IgD-negative memory B cell (primary cell): ENCODE results near the gene GSDMA. TPM values are rescaled to one million over a fixed set of nuclear protein-coding genes. Genes with fewer than 3 reads are reported as not detected.
"Not testable (repeated sequence)": the region's sequence is repeated elsewhere in the genome, so short reads cannot be mapped to it uniquely, and the experiment has no call there.

ENCODE experiments used
- H3K27ac Mint-ChIP-seq, 3 donors: one replicate each; pipeline ENCODE4 v1.8.0; 2020 to 2022; ENCODE audit warnings: mild to moderate bottlenecking in 3 of 3, mixed read lengths in 3 of 3, moderate library complexity in 1 of 3
- H3K27me3 Mint-ChIP-seq: one replicate; pipeline ENCODE4 v1.8.0; 2021; ENCODE audit warnings: mixed read lengths
- H3K36me3 Mint-ChIP-seq: one replicate; pipeline ENCODE4 v1.8.0; 2020; ENCODE audit warnings: mild to moderate bottlenecking, mixed read lengths
- H3K4me1 Mint-ChIP-seq, 3 donors: one replicate each; pipeline ENCODE4 v1.8.0; 2020 to 2022; ENCODE audit warnings: mixed read lengths in 3 of 3, mild to moderate bottlenecking in 1 of 3
- H3K4me3 Mint-ChIP-seq, 4 donors: one replicate each; pipeline ENCODE4 v1.8.0; 2020 to 2022; ENCODE audit warnings: mild to moderate bottlenecking in 4 of 4, mixed read lengths in 4 of 4, moderate library complexity in 3 of 4
- H3K9me3 Mint-ChIP-seq, 3 donors: one replicate each; pipeline ENCODE4 v1.8.0; 2020 to 2021; ENCODE audit warnings: mixed read lengths in 3 of 3, mild to moderate bottlenecking in 1 of 3
- polyA plus RNA-seq: library from polyadenylated mRNA; unstranded; fragments of 300-500 nt; fragmentation: Illumina TruSeq; gene quantifications from one replicate; pipeline ENCODE4 v1.2.3, GENCODE V29; 2021

Gene GSDMA
- polyA plus RNA-seq, 1 donor from 2014 or later = 0.19 TPM

GRCh38 chr17:40012017-40012647 lies 49.3 kb downstream of the GSDMA start:
- H3K36me3 Mint-ChIP-seq, H3K4me1 Mint-ChIP-seq, H3K27me3 Mint-ChIP-seq, H3K4me3 Mint-ChIP-seq, H3K9me3 Mint-ChIP-seq, H3K27ac Mint-ChIP-seq: not testable (repeated sequence)

- no peaks in the 10 kb centered on the region for H3K27me3 Mint-ChIP-seq
- H3K4me1 Mint-ChIP-seq = peaks cover 0 to 4% (median 0%) of the 10 kb centered on the region in 3 donors
- no peak overlapping the region for H3K4me3 Mint-ChIP-seq
- no peaks in the 10 kb centered on the region for H3K9me3 Mint-ChIP-seq
- no peak overlapping the region for H3K27ac Mint-ChIP-seq
- no peaks in the 10 kb centered on the region for H3K36me3 Mint-ChIP-seq
Measured at GRCh38 chr17:40014375-40014980, 51.7 kb downstream of the GSDMA start.

GRCh38 chr17:40015005-40015997 lies 52.5 kb downstream of the GSDMA start, which contains the start of gene CSF3:
CSF3 (plus strand) TSS chr17:40015440; CDS start chr17:40015475, 35 bp downstream.
- Mint-ChIP-seq H3K4me3 (no peak within 1 kb of the TSS), H3K36me3 (no peaks in the 10 kb centered on the region), H3K4me1 (peaks cover 0 to 4% (median 0%) of the 10 kb centered on the region in 3 donors), H3K9me3 (no peaks in the 10 kb centered on the region), H3K27me3 (no peaks in the 10 kb centered on the region), H3K27ac (no peak within 1 kb of the TSS)

- peaks cover 2% of the 10 kb centered on the region for H3K36me3 Mint-ChIP-seq
- H3K27me3 Mint-ChIP-seq = no peaks in the 10 kb centered on the region
- peaks cover 0 to 4% (median 0%) of the 10 kb centered on the region in 3 donors for H3K4me1 Mint-ChIP-seq
- no peak overlapping the region for H3K4me3 Mint-ChIP-seq
- H3K9me3 Mint-ChIP-seq = no peaks in the 10 kb centered on the region
- H3K27ac Mint-ChIP-seq = peak overlapping the region in 1 of 3 donors; percentile 62
Measured at GRCh38 chr17:40015998-40016985, 53.5 kb downstream of the GSDMA start.

- H3K27me3 Mint-ChIP-seq = no peaks in the 10 kb centered on the region
- peak overlapping the region in 1 of 4 donors; percentile 43 for H3K4me3 Mint-ChIP-seq
Measured at GRCh38 chr17:40017422-40018080, 54.7 kb downstream of the GSDMA start.

GRCh38 chr17:40018211-40019121 lies 55.7 kb downstream of the GSDMA start:
- peaks cover 0 to 4% (median 0%) of the 10 kb centered on the region in 3 donors for H3K4me1 Mint-ChIP-seq
- no peaks in the 10 kb centered on the region for H3K9me3 Mint-ChIP-seq

More at GRCh38 chr17:40017422-40018080, 54.7 kb downstream of the GSDMA start:
- Mint-ChIP-seq H3K27ac (no peak overlapping the region), H3K9me3 (no peaks in the 10 kb centered on the region), H3K36me3 (peaks cover 2% of the 10 kb centered on the region), H3K4me1 (peaks cover 0 to 4% (median 0%) of the 10 kb centered on the region in 3 donors)

GRCh38 chr17:40019140-40019991 lies 56.6 kb downstream of the GSDMA start:
- peak overlapping the region in 1 of 3 donors; percentile 18 for H3K27ac Mint-ChIP-seq
- H3K4me1 Mint-ChIP-seq = no peaks in the 10 kb centered on the region
- no peaks in the 10 kb centered on the region for H3K27me3 Mint-ChIP-seq
- H3K9me3 Mint-ChIP-seq = no peaks in the 10 kb centered on the region
- peaks cover 2% of the 10 kb centered on the region for H3K36me3 Mint-ChIP-seq
- no peak overlapping the region for H3K4me3 Mint-ChIP-seq

More at GRCh38 chr17:40018211-40019121, 55.7 kb downstream of the GSDMA start:
- Mint-ChIP-seq H3K27me3 (no peaks in the 10 kb centered on the region), H3K36me3 (peaks cover 2% of the 10 kb centered on the region), H3K4me3 (no peak overlapping the region), H3K27ac (peak overlapping the region in 1 of 3 donors; percentile 18)

- Mint-ChIP-seq H3K4me3 (no peak overlapping the region), H3K27ac (peak overlapping the region in 1 of 3 donors; percentile 67), H3K36me3 (peaks cover 3% of the 10 kb centered on the region), H3K27me3 (no peaks in the 10 kb centered on the region), H3K9me3 (no peaks in the 10 kb centered on the region), H3K4me1 (no peaks in the 10 kb centered on the region)
Measured at GRCh38 chr17:40020146-40020545, 57.3 kb downstream of the GSDMA start.

GRCh38 chr17:40021451-40021971 lies 58.7 kb downstream of the GSDMA start:
- H3K4me1 Mint-ChIP-seq = no peaks in the 10 kb centered on the region
- no peaks in the 10 kb centered on the region for H3K27me3 Mint-ChIP-seq
- peaks cover 3% of the 10 kb centered on the region for H3K36me3 Mint-ChIP-seq
- no peak overlapping the region for H3K4me3 Mint-ChIP-seq
- H3K9me3 Mint-ChIP-seq = no peaks in the 10 kb centered on the region
- H3K27ac Mint-ChIP-seq = no peak overlapping the region

GRCh38 chr17:40022497-40022896 lies 59.7 kb downstream of the GSDMA start:
- peaks cover 3 to 4% (median 3%) of the 10 kb centered on the region in 3 donors for H3K4me1 Mint-ChIP-seq
- no peak overlapping the region for H3K27ac Mint-ChIP-seq
- H3K9me3 Mint-ChIP-seq = no peaks in the 10 kb centered on the region
- no peaks in the 10 kb centered on the region for H3K27me3 Mint-ChIP-seq
- H3K36me3 Mint-ChIP-seq = peaks cover 3% of the 10 kb centered on the region
- H3K4me3 Mint-ChIP-seq = no peak overlapping the region

- Mint-ChIP-seq H3K4me1 (peaks cover 3 to 4% (median 3%) of the 10 kb centered on the region in 3 donors), H3K4me3 (no peak overlapping the region), H3K27ac (no peak overlapping the region), H3K9me3 (no peaks in the 10 kb centered on the region), H3K27me3 (no peaks in the 10 kb centered on the region), H3K36me3 (peaks cover 3% of the 10 kb centered on the region)
Measured at GRCh38 chr17:40022961-40023541, 60.2 kb downstream of the GSDMA start.
